Adipocyte (in vitro differentiated cells): ENCODE data around the gene GRIP2.

Source experiments
- DNase-seq: peaks from one replicate; pipeline ENCODE4 v3.0.0-alpha.2; 2015; ENCODE audit warnings: low read depth
- H3K27me3 ChIP-seq: replicated peaks from 2 replicates; pipeline ENCODE4 v1.7.0; 2013; ENCODE audit warnings: mild to moderate bottlenecking, low read length, moderate library complexity; ENCODE audit not compliant: control insufficient read depth, insufficient read depth
- H3K36me3 ChIP-seq: 2 replicates; pipeline ENCODE4 v1.7.0; 2013; ENCODE audit warnings: low read length, mild to moderate bottlenecking, moderate library complexity; ENCODE audit not compliant: control insufficient read depth, insufficient read depth, severe bottlenecking
- H3K4me1 ChIP-seq: 2 replicates; pipeline ENCODE4 v1.7.0; 2013; ENCODE audit warnings: mild to moderate bottlenecking, low read length, moderate library complexity; ENCODE audit not compliant: control insufficient read depth, insufficient read depth
- H3K4me3 ChIP-seq: 2 replicates; pipeline ENCODE4 v1.7.0; 2013; ENCODE audit warnings: mild to moderate bottlenecking, low read length, moderate library complexity
- H3K9ac ChIP-seq: 2 replicates; pipeline ENCODE4 v1.7.0; 2013; ENCODE audit warnings: mild to moderate bottlenecking, low read length, moderate library complexity
- H3K9me3 ChIP-seq: 2 replicates; pipeline ENCODE4 v1.7.0; 2013; ENCODE audit warnings: mild to moderate bottlenecking, low read length, moderate library complexity; ENCODE audit not compliant: control insufficient read depth

The GRIP2 gene

DNA sequence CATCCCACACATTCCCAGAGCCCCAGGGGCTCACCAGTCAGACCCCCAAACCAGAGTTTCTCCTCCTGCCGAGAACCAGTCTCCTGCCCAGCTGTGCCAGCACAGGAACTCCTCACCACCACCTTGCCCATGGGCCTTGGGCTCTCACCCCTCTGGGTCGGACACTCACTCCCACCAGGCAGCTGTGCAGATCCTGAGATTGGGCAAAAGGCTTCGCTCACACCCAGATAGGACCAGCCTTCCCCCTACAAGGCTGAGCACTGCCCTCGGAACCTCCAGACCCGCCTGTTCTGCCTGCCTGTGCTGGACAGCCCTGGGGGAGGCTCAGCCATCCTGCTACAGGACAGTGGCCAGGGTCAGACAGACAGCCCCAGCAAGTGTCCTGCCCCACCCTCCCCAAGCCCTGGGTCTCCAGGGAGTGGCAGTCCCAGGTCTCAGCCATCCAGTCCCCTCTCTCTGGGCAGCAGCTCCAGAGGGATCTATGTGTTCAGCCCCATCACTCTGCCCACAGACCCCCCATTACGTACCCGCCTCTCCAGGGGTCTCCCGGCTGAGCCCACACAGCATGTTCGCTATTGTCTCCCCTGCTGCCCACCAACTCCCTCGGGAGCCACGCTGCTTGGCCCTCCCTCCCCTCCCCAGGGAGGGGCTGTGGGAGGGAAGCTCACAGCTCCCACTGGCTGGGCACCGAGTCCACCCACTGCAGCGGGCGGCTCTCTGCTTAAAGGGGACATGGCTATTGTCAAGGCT lies at the start of gene GRIP2:
Gene GRIP2, minus strand, starts transcription at position 601 of the 750 bp plus-strand sequence. Its CDS starts 34 bp downstream, at position 567.
- Histone ChIP-seq H3K4me3 (no peak within 1 kb of the TSS), H3K9me3 (no peaks in the 10 kb centered on the region), H3K36me3 (no peaks in the 10 kb centered on the region), H3K9ac (no peak within 1 kb of the TSS), H3K27me3 (peaks cover 44% of the 10 kb centered on the region), H3K4me1 (no peaks in the 10 kb centered on the region)
- DNase-seq: no peak

DNA sequence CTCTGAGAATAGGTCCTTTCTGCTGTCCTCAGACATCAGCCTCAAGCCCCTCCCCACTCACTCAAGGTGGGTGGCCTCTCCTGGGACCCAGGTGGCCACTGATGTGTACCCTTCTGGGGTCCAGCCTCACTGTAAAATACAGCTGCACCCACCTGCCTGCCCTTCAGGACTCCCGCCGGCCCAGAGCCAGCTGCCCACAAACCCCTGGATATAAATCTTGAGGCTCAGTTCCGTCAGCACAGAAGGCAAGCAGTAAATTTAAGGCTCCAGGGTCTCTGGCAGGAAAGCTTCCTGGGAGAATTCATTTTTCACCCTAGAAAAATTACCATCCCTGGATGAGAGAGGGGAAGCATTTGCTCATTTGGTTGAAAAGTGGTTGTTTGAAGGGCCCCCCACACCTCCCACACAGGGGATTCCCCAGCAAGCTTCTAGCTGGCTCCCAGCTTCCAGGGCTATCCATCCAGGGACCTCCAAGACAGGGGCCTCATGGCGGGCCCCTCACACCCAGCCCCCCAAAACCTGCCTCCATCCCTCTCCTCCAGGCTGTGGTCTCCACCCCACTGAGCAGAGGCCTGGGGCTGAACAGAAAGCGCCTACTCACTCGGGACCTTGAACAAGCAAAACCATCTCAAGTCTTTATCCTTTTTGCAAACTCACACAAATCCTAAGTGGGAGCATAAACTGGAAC lies 48.4 kb upstream of the GRIP2 start:
- H3K9ac ChIP-seq: no peak overlapping the region
- H3K4me3 ChIP-seq: no peak overlapping the region
- H3K4me1 ChIP-seq: peaks cover 9% of the 10 kb centered on the region
- H3K27me3 ChIP-seq: peaks cover 68% of the 10 kb centered on the region
- no peak for DNase-seq
- H3K36me3 ChIP-seq: no peaks in the 10 kb centered on the region
- no peaks in the 10 kb centered on the region for H3K9me3 ChIP-seq

DNA sequence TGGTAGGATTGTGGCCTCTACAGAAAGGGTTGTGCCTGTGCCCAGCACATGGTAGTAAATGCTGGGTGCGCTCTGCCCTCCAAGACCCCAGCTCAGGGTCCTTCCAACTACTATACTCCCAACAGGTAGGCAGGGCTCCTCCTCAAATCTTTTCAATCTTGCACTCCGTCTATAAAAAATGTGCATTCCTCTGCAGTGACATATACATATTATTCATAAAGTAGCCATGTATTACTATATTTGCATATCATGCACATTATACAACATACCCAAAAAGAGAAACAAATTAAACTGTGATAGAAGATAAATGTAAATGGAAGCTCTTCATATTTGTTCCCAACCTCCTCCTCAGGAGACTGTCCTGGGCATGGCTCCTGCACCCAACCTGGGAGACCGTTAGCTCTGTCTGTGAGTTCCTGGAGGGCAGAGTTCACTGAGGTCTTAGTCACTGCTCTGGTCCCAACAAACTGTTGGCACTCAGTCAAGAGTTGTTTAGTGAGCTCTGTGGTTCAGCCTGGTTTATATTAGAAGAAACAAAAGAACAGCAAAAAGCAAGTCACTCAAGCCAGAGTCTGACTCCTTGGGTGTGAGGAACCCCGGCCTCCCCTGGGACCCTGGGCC lies 47.7 kb upstream of the GRIP2 start:
- Histone ChIP-seq H3K27me3 (peaks cover 68% of the 10 kb centered on the region), H3K9me3 (no peaks in the 10 kb centered on the region)
- DNase-seq: peak; percentile 24

DNA sequence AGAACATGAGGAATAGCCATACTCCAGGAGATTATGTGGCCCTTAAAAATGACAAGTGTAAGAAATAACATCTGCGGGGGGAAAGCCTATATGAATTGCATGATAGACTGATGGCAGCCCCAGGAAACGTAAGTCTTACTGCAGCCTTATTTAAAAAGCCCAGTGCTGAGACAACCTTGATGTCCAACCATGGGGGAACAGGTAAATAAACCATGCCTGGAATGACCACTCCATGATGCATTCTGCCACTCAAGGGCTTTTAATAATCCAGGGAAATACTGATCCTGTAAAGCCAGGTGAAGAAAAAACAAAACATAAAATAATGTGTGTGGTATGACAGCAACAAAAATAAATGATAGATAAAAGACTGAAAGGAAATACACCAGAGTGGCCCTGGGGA lies 46.5 kb upstream of the GRIP2 start:
- H3K27me3 ChIP-seq: peaks cover 69% of the 10 kb centered on the region
- no peaks in the 10 kb centered on the region for H3K9me3 ChIP-seq
- H3K9ac ChIP-seq: no peak overlapping the region
- H3K4me3 ChIP-seq: no peak overlapping the region
- no peak for DNase-seq
- H3K4me1 ChIP-seq: peaks cover 9% of the 10 kb centered on the region
- no peaks in the 10 kb centered on the region for H3K36me3 ChIP-seq

More for the DNA sequence above, 47.7 kb upstream of the GRIP2 start:
- no peak overlapping the region for H3K9ac ChIP-seq
- peaks cover 9% of the 10 kb centered on the region for H3K4me1 ChIP-seq
- H3K4me3 ChIP-seq: no peak overlapping the region
- no peaks in the 10 kb centered on the region for H3K36me3 ChIP-seq

DNA sequence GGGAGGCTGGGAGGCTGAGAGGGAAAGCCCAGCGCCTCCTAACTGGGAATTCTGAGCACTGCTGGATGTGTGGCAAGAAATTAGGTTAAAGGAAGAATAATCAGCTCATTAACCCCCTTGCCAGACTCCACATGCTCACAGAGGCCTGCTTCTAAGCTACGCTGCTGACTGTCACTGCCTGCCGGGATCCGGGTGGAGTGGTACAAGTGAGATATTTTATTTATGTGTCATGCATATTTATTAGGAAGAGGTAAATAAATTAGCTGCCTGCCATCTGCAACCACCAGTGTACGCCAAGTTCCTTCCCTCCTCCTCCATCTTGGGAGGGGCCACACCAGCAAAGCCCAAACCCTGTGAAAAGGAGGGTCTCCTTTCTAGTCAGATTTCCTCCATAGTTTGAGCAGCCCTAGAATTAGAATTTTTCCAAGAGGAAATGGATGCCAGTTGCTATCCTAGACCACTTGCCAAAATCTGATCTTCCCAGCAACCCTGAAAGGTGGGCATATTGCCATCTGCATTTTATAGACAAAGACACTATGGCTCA lies 43.5 kb upstream of the GRIP2 start:
- Histone ChIP-seq H3K27me3 (peaks cover 56% of the 10 kb centered on the region), H3K36me3 (no peaks in the 10 kb centered on the region), H3K9ac (no peak overlapping the region), H3K9me3 (no peaks in the 10 kb centered on the region), H3K4me3 (no peak overlapping the region), H3K4me1 (peaks cover 9% of the 10 kb centered on the region)
- DNase-seq: no peak

DNA sequence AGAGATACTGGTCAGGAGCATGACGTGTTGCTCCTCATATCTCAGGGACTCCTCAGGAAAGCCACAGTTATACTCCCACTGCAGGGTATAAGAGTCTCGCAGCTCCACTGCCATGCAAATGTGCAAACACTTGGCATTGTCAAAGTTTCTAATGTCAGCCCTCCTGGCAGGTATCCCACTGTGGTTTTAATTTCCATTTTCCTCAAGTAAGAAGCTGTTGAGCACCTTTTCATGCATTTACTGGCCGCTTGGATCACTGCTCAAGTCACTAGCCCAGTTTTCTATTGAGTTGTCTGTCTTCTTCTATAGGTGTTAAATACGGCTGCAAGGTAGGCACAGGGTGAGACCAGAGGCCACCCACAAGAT lies 41.9 kb upstream of the GRIP2 start:
- DNase-seq: no peak
- Histone ChIP-seq H3K27me3 (peaks cover 61% of the 10 kb centered on the region), H3K9ac (no peak overlapping the region), H3K4me1 (no peaks in the 10 kb centered on the region), H3K4me3 (no peak overlapping the region), H3K36me3 (no peaks in the 10 kb centered on the region), H3K9me3 (no peaks in the 10 kb centered on the region)

DNA sequence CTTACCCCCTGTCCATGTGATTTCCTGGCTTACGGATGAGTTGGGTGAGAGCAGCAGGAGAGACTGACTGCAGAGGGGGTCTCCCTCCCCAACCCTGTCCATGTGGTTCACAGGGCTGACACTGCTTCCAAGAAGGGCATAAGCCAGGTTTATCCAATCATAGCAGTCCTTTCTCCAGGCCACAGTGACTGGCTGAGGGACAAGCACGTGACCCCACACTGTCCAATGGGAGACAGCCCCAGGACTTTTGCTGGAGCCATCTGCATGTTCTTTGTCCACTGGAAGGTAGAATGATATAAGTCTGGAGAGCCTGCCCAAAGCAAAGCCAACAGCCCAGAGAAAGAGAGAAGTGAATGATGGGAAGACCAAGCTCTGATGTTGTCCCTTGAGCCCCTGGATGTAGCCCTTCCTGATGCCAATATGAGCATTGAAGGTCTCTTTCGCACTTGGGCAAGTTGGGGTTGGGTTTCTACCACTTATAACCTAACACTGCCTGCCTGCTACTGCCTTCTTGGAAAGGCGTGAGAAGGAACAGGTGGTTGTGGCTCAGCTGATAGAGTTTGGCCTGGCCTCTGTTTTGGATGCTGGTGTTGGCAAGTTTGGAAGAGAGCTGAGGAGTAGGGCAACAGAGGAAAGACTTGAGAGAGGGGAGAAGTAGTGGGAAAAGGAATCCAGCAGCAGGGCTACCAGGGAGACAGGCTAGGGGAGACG lies 41.3 kb upstream of the GRIP2 start:
- Histone ChIP-seq H3K36me3 (no peaks in the 10 kb centered on the region), H3K9ac (no peak overlapping the region), H3K27me3 (peaks cover 64% of the 10 kb centered on the region), H3K9me3 (no peaks in the 10 kb centered on the region), H3K4me1 (no peaks in the 10 kb centered on the region), H3K4me3 (no peak overlapping the region)
- no peak for DNase-seq

DNA sequence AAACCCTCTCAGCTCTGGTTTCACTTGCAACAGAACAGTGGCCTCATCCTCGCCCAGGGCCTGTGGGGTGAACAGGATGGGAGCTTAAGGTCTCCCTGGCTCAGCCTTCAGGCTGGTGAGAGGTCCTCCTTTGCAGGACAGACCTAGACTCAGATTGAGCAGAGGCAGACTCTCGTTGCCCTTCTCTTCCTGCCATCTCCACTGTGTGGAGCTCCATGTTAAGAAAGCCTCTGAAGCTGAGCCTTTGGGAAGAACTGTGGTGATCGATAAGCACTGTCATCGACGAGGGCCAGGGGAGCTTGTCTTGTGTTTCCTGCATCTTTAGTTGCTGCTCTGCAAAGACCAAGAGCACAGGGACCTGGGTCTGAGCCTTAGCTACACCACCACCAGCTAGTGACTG lies 37.8 kb upstream of the GRIP2 start:
- DNase-seq: no peak
- no peak overlapping the region for H3K4me3 ChIP-seq

DNA sequence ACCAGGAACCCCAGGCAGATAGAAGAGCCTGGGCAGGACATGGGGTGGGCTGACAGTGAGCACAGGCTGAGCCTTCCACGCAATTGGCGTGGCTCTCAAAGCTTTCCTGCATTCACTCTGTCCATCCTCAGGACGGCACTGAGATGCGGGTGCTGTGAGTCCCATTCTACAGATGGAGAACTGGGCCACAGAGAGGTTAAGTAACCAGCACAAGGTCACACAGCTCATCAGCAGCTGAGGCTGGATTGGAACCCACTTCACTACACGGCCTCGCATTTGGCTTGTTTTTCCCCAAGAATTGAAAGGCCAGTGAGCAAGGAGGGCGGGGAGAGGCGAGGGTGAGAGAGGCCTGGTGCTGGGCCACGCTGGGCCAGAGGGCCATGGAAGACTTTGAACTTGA lies 36.0 kb upstream of the GRIP2 start:
- Histone ChIP-seq H3K4me1 (no peaks in the 10 kb centered on the region), H3K4me3 (no peak overlapping the region), H3K27me3 (peaks cover 57% of the 10 kb centered on the region), H3K9ac (no peak overlapping the region), H3K36me3 (no peaks in the 10 kb centered on the region), H3K9me3 (peaks cover 4% of the 10 kb centered on the region)
- DNase-seq: no peak

More for the DNA sequence above, 37.8 kb upstream of the GRIP2 start:
- Histone ChIP-seq H3K27me3 (peaks cover 63% of the 10 kb centered on the region), H3K9me3 (no peaks in the 10 kb centered on the region), H3K4me1 (no peaks in the 10 kb centered on the region), H3K9ac (no peak overlapping the region), H3K36me3 (no peaks in the 10 kb centered on the region)

DNA sequence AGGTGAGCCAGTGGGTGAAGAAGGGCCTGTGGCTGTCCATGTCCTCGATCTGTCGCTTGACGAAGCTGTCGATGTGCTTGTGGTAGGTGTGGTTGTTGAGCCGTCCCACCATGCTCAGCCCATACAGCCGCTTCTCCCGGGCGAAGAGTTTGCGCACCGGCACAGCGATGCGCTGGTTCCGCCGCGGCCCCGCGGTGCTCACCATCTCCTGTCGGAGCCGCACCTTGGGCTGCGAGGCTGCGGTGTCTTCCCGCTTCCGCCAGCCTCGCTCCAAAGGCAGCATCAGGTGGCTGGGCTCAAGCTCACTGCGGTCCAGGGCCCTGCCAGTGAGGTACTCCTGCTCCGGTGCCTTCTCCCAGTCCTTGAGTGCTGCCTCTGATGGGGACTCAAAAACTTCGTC lies 34.0 kb upstream of the GRIP2 start:
- Histone ChIP-seq H3K4me3 (no peak overlapping the region), H3K9me3 (peaks cover 4% of the 10 kb centered on the region), H3K36me3 (no peaks in the 10 kb centered on the region), H3K27me3 (peaks cover 70% of the 10 kb centered on the region), H3K4me1 (no peaks in the 10 kb centered on the region), H3K9ac (no peak overlapping the region)
- no peak for DNase-seq

DNA sequence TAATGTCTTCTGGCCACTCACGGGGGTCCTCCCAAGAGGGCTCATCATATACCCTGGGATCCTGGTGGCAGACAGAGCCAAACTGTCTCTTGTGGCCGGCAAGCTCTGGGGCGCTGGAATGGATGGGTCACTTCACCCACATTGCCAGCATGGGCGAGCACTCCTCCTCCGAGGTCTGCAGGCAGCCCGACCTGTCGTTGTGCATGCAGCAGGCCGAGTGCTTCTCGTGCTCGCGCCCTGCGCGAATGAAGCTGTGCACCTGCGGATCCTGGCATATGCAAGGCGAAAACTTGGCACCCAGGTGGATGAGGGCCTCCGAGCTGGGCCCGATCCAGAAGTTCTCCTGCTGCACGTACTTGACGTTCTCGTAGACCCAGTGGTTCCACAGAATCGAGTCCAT lies 33.6 kb upstream of the GRIP2 start:
- Histone ChIP-seq H3K9me3 (peaks cover 4% of the 10 kb centered on the region), H3K27me3 (peaks cover 74% of the 10 kb centered on the region), H3K9ac (no peak overlapping the region), H3K4me3 (no peak overlapping the region), H3K4me1 (no peaks in the 10 kb centered on the region), H3K36me3 (no peaks in the 10 kb centered on the region)
- DNase-seq: no peak
